K562 (cell line): ENCODE results near the gene NALCN. TPM values are rescaled to one million over a fixed set of nuclear protein-coding genes. Genes with fewer than 3 reads are reported as not detected.

Experiments used
- ATAC-seq: fragments of 200-7000 bp; cut with Tn5 transposase; 3 replicates; pipeline ENCODE4 v1.9.1; 2020; ENCODE audit warnings: moderate library complexity
- BruUV-seq: library from RNA; stranded (reverse); fragments of 400-500 nt; replicated peaks from 2 replicates; lab custom pipeline; 2021; lab: Mats Ljungman, UMichigan
- CTCF ChIA-PET: fragments of 300-600 bp; formaldehyde crosslinking; extraction: SDS; loops from one replicate; lab custom pipeline; 2021; ENCODE audit warnings: low intra/inter-chr PET ratio; lab: Yijun Ruan, JAX
- POLR2A ChIA-PET: fragments of 300-600, 350-650 bp; sonication (Branson Sonifier 250); formaldehyde crosslinking; extraction: SDS; loops from one replicate; lab custom pipeline; 2021; ENCODE audit warnings: antibody characterized with exemption, inconsistent platforms; lab: Yijun Ruan, JAX
- DNase-seq, 4 experiments: peaks; one replicate each; pipeline versions ENCODE4 v3.0.0 to v3.0.0-alpha.2; 2011 to 2018; ENCODE audit warnings: low spot score in 3 of 4, mixed read lengths in 3 of 4; ENCODE audit errors: extremely low read depth in 1 of 4
- FAIRE-seq: peaks from 2 replicates; lab custom pipeline; 2011; peaks lifted over from hg19 to GRCh38; lab: Jason Lieb, UNC
- H2AFZ ChIP-seq: 2 replicates; pipeline ENCODE4 v1.6.0; 2011; ENCODE audit warnings: low read depth, low read length, control low read depth, inconsistent platforms
- H3K27ac ChIP-seq: fragments of 200-600 bp; 3 replicates; pipeline ENCODE4 v1.8.0; 2011; ENCODE audit warnings: low read depth, mild to moderate bottlenecking, control low read depth, inconsistent platforms, low read length, moderate library complexity, mixed read lengths; ENCODE audit errors: extremely low read depth
- H3K27me3 ChIP-seq, 2 experiments: fragments of 300-600 bp in 1 of 2; 2 replicates in 1 of 2; 3 replicates in 1 of 2; pipeline versions ENCODE4 v1.6.0 to v1.8.0; 2011; ENCODE audit warnings: inconsistent platforms in 2 of 2, low read length in 2 of 2, mild to moderate bottlenecking in 1 of 2, mixed read lengths in 1 of 2, moderate library complexity in 1 of 2; ENCODE audit not compliant: control insufficient read depth in 2 of 2, insufficient read depth in 2 of 2
- H3K36me3 ChIP-seq: fragments of 300-600 bp; 3 replicates; pipeline ENCODE4 v1.8.0; 2011; ENCODE audit warnings: mild to moderate bottlenecking, low read length, inconsistent platforms; ENCODE audit not compliant: control insufficient read depth, insufficient read depth
- H3K4me1 ChIP-seq, 2 experiments: fragments of 200-600 bp in 1 of 2; replicated peaks in 1 of 2; 2 replicates in 1 of 2; 3 replicates in 1 of 2; pipeline versions ENCODE4 v1.5.1 to v1.8.0; 2011; ENCODE audit warnings: inconsistent platforms in 2 of 2, low read length in 2 of 2, mild to moderate bottlenecking in 1 of 2, mixed read lengths in 1 of 2, moderate library complexity in 1 of 2; ENCODE audit not compliant: control insufficient read depth in 2 of 2, insufficient read depth in 2 of 2
- H3K4me2 ChIP-seq: 2 replicates; pipeline ENCODE4 v1.6.1; 2011; ENCODE audit warnings: low read length, control low read depth, inconsistent platforms, mixed read lengths; ENCODE audit not compliant: insufficient read depth
- H3K4me3 ChIP-seq: fragments of 200-600 bp; sonication (generic), shearing (Covaris generic); 2 replicates; pipeline ENCODE4 v1.5.1; 2016; ENCODE audit warnings: control low read depth, inconsistent platforms
- H3K79me2 ChIP-seq: fragments of 200-600 bp; 3 replicates; pipeline ENCODE4 v1.8.0; 2011; ENCODE audit warnings: low read length, inconsistent platforms; ENCODE audit not compliant: control insufficient read depth, insufficient read depth
- H3K9ac ChIP-seq, 2 experiments: 2 replicates each; pipeline versions ENCODE4 v1.6.0 to v1.6.1; 2011; ENCODE audit warnings: low read depth in 2 of 2, low read length in 2 of 2, control low read depth in 1 of 2, inconsistent platforms in 1 of 2, mild to moderate bottlenecking in 1 of 2, mixed read lengths in 1 of 2; ENCODE audit not compliant: insufficient read depth in 1 of 2
- H3K9me1 ChIP-seq: one replicate; pipeline ENCODE4 v1.6.0; 2011; ENCODE audit warnings: inconsistent platforms, mild to moderate bottlenecking, low read length, moderate library complexity; ENCODE audit not compliant: control insufficient read depth, insufficient read depth
- H3K9me3 ChIP-seq: replicated peaks from 2 replicates; pipeline ENCODE4 v1.5.1; 2011; ENCODE audit warnings: low read depth, low read length, inconsistent platforms; ENCODE audit not compliant: control insufficient read depth, insufficient read depth
- H4K20me1 ChIP-seq: replicated peaks from 2 replicates; pipeline ENCODE4 v1.6.1; 2011; ENCODE audit warnings: low read length, inconsistent platforms, mixed read lengths; ENCODE audit not compliant: control insufficient read depth, insufficient read depth
- ATF4 ChIP-seq: fragments of 450-650 bp; formaldehyde crosslinking; IDR thresholded peaks from 2 replicates; pipeline ENCODE4 v1.4.0; 2022; ENCODE audit warnings: mild to moderate bottlenecking, moderate library complexity
- CBFB ChIP-seq: sonication (generic); formaldehyde crosslinking; IDR thresholded peaks from 2 replicates; pipeline ENCODE4 v1.4.0; 2020; ENCODE audit warnings: mild to moderate bottlenecking, missing genetic modification reagents
- ESRRB ChIP-seq: fragments of 250-450 bp; sonication (Bioruptor Pico); IDR thresholded peaks from 2 replicates; pipeline ENCODE4 v1.5.0; 2020; ENCODE audit warnings: mild to moderate bottlenecking, moderate library complexity, borderline replicate concordance
- EZH2 ChIP-seq: IDR thresholded peaks from 2 replicates; pipeline ENCODE4 v1.6.1; 2012; ENCODE audit warnings: low read depth, mild to moderate bottlenecking, inconsistent platforms, low read length, borderline replicate concordance
- FUS ChIP-seq: fragments of 200-400 bp; formaldehyde crosslinking; optimal IDR thresholded peaks from 2 replicates; pipeline ENCODE3; 2017; ENCODE audit warnings: low read depth, low read length
- HDAC3 ChIP-seq: fragments of 450-650 bp; IDR thresholded peaks from 2 replicates; pipeline ENCODE4 v1.6.1; 2018; ENCODE audit warnings: borderline replicate concordance, mild to moderate bottlenecking, moderate library complexity; ENCODE audit not compliant: partially characterized antibody
- KDM2B ChIP-seq: fragments of 250-450 bp; sonication (Bioruptor Pico); IDR thresholded peaks from 2 replicates; pipeline ENCODE4 v1.8.0; 2021; ENCODE audit warnings: mild to moderate bottlenecking, moderate library complexity
- PPARD ChIP-seq: fragments of 250-450 bp; sonication (Bioruptor Pico); IDR thresholded peaks from 2 replicates; pipeline ENCODE4 v1.8.0; 2022; ENCODE audit warnings: inconsistent platforms, mild to moderate bottlenecking, moderate library complexity
- RBM25 ChIP-seq: fragments of 200-400 bp; formaldehyde crosslinking; IDR thresholded peaks from 2 replicates; pipeline ENCODE4 v1.6.1; 2018; ENCODE audit warnings: low read length, low read depth, moderate library complexity; ENCODE audit not compliant: severe bottlenecking
- RFX1 ChIP-seq: fragments of 450-650 bp; IDR thresholded peaks from 2 replicates; pipeline ENCODE4 v1.6.1; 2016; ENCODE audit warnings: mild to moderate bottlenecking, moderate library complexity
- TEAD2 ChIP-seq: fragments of 450-650 bp; IDR thresholded peaks from 2 replicates; pipeline ENCODE4 v1.6.1; 2016; ENCODE audit warnings: missing genetic modification characterization, control low read depth, missing compliant biosample characterization
- TOE1 ChIP-seq, 2 experiments: fragments of 450-650 bp in 1 of 2; sonication (generic) in 1 of 2; formaldehyde crosslinking in 1 of 2; IDR thresholded peaks; 2 replicates each; pipeline versions ENCODE4 v1.7.1 to v1.8.0; 2016 to 2022; ENCODE audit warnings: borderline replicate concordance in 2 of 2, mild to moderate bottlenecking in 2 of 2, antibody characterized with exemption in 1 of 2, inconsistent platforms in 1 of 2, low read depth in 1 of 2, missing genetic modification reagents in 1 of 2, moderate library complexity in 1 of 2
- U2AF1 ChIP-seq: fragments of 200-400 bp; formaldehyde crosslinking; optimal IDR thresholded peaks from 2 replicates; pipeline ENCODE3; 2017; ENCODE audit warnings: mild to moderate bottlenecking, low read depth, low read length, moderate library complexity
- U2AF2 ChIP-seq: fragments of 200-400 bp; formaldehyde crosslinking; optimal IDR thresholded peaks from 2 replicates; pipeline ENCODE3; 2017; ENCODE audit warnings: low read depth, mild to moderate bottlenecking, low read length
- YBX1 ChIP-seq: fragments of 450-650 bp; IDR thresholded peaks from 2 replicates; pipeline ENCODE4 v1.7.1; 2016; ENCODE audit warnings: mild to moderate bottlenecking
- ZNF518B ChIP-seq: fragments of 250-450 bp; sonication (Bioruptor Pico); IDR thresholded peaks from 2 replicates; pipeline ENCODE4 v1.5.0; 2021; ENCODE audit warnings: mild to moderate bottlenecking, moderate library complexity
- ZNF561 ChIP-seq: fragments of 450-650 bp; formaldehyde crosslinking; conservative IDR thresholded peaks from 2 replicates; pipeline ENCODE4 v1.4.0; 2020; ENCODE audit warnings: mild to moderate bottlenecking, moderate library complexity
- WGBS: fragments of 100-300 bp; shearing (Covaris generic); methylation state at CpG from one replicate; pipeline ENCODE4 v1.1.6; 2016; ENCODE audit warnings: low coverage, mixed read lengths; ENCODE audit not compliant: insufficient coverage; ENCODE audit errors: missing lambda C conversion rate; 5-methylcytosine and 5-hydroxymethylcytosine counted together
- in situ Hi-C: fragments of 300-500 bp; cut with MboI; formaldehyde crosslinking; loops from 4 replicates; pipeline ENCODE4 v1.15.0; 2018; ENCODE audit warnings: inconsistent platforms, mixed read lengths
- intact Hi-C: fragments of 100-400 bp; cut with micrococcal nuclease; formaldehyde crosslinking; loops from 2 replicates; pipeline ENCODE4 v1.14.2; 2022
- polyA plus RNA-seq, 8 experiments: library from polyadenylated mRNA; depleted of rRNA in 4 of 8; stranded (reverse) in 5 of 8; unstranded in 3 of 8; fragments of >200 nt; fragmentation: Nextera tagmentation in 2 of 8; fragmentation: Illumina TruSeq in 1 of 8; extraction: Ambion mirVana in 2 of 8; extraction: Trizol in 1 of 8; gene quantifications; 2 replicates each; pipeline versions ENCODE4 v1.2.1 to v1.2.3, GENCODE V29; 2011 to 2014; ENCODE audit warnings: inconsistent platforms in 1 of 8, missing spikeins in 1 of 8
- total RNA-seq, 7 experiments: library from RNA; depleted of rRNA in 6 of 7; stranded (reverse); fragments of >200 nt in 6 of 7; fragmentation: Illumina TruSeq in 2 of 7; extraction: Trizol in 2 of 7; gene quantifications; 2 replicates each; pipeline versions ENCODE4 v1.2.1 to v1.2.3, GENCODE V29; 2011 to 2021; ENCODE audit warnings: low replicate concordance in 1 of 7
- TF ChIP-seq, protein P1 (sequence below): fragments of 250-450 bp; sonication (Bioruptor Pico); IDR thresholded peaks from 2 replicates; pipeline ENCODE4 v1.4.0; 2020; ENCODE audit warnings: mild to moderate bottlenecking

Gene NALCN
- total and polyA plus RNA-seq, 9 of the 15 experiments (the other 6 are each of a cell fraction or from before 2014, with no cell fraction given) = not detected

GRCh38 chr13:101406791-101407190, 9.5 kb downstream of the NALCN start:
- DNase-seq (no peak), FAIRE-seq (no peak), ATAC-seq (no peak)
- no peaks in the 10 kb centered on the region for H3K9me1 ChIP-seq
- no peak overlapping the region for H3K9ac ChIP-seq
- H3K79me2 ChIP-seq = no peaks in the 10 kb centered on the region
- in situ Hi-C loops = loop anchor here (5.0 kb wide), 1 partner anchor 79 kb away; no protein-coding TSS in a partner anchor
- H3K9me3 ChIP-seq = no peaks in the 10 kb centered on the region
- ChIA-PET POLR2A (no interaction called here), CTCF (no interaction called here)
- H4K20me1 ChIP-seq = no peaks in the 10 kb centered on the region
- H2AFZ ChIP-seq = no peak overlapping the region
- intact Hi-C loops = no loop called here
- WGBS = 0% methylated on average over 1 of the region's 1 CpG
- no peak overlapping the region for H3K4me2 ChIP-seq
- no peaks in the 10 kb centered on the region for H3K36me3 ChIP-seq
- H3K27me3 ChIP-seq = no peaks in the 10 kb centered on the region
- H3K27ac ChIP-seq = no peak overlapping the region
- no peaks in the 10 kb centered on the region for H3K4me1 ChIP-seq
- H3K4me3 ChIP-seq = no peak overlapping the region
- no TSS peak for BruUV-seq
- TF ChIP-seq HDAC3 (no peak), YBX1 (no peak), TOE1 (IDR thresholded peaks at IDR 0.05; ENCODE audit: borderline replicate concordance) (no peak), TOE1 (CRISPR knock-in tag; IDR thresholded peaks at IDR 0.05; ENCODE audit: borderline replicate concordance, low read depth) (no peak), KDM2B (CRISPR knock-in tag) (no peak), EZH2 (no peak), RBM25 (no peak), ESRRB (CRISPR knock-in tag) (no peak), ZNF518B (CRISPR knock-in tag) (no peak), ATF4 (CRISPR knock-in tag) (no peak), TEAD2 (tag) (no peak), FUS (no peak), ZNF561 (CRISPR knock-in tag) (no peak), U2AF1 (no peak), PPARD (CRISPR knock-in tag) (no peak), U2AF2 (no peak), CBFB (no peak), RFX1 (no peak)
- TF ChIP-seq, protein P1, sequence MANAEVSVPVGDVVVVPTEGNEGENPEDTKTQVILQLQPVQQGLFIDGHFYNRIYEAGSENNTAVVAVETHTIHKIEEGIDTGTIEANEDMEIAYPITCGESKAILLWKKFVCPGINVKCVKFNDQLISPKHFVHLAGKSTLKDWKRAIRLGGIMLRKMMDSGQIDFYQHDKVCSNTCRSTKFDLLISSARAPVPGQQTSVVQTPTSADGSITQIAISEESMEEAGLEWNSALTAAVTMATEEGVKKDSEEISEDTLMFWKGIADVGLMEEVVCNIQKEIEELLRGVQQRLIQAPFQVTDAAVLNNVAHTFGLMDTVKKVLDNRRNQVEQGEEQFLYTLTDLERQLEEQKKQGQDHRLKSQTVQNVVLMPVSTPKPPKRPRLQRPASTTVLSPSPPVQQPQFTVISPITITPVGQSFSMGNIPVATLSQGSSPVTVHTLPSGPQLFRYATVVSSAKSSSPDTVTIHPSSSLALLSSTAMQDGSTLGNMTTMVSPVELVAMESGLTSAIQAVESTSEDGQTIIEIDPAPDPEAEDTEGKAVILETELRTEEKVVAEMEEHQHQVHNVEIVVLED = no peak
